NB4 (cell line): Measurements from ENCODE around the gene L3MBTL4.

Experiments
- DNase-seq: peaks from one replicate; pipeline ENCODE4 v3.0.0; 2010; ENCODE audit warnings: low read depth
- H3K4me3 ChIP-seq: one replicate; pipeline ENCODE4 v1.5.1; 2011; ENCODE audit warnings: mild to moderate bottlenecking, low read depth, low read length, moderate library complexity
- MAX ChIP-seq: IDR thresholded peaks from 2 replicates; pipeline ENCODE4 v1.6.1; 2011; ENCODE audit warnings: low read depth, low read length
- MYC ChIP-seq: IDR thresholded peaks from 2 replicates; pipeline ENCODE4 v1.6.1; 2011; ENCODE audit warnings: low read depth, low read length
- POLR2A ChIP-seq: IDR thresholded peaks from 2 replicates; pipeline ENCODE4 v1.6.1; 2011; ENCODE audit warnings: mild to moderate bottlenecking; ENCODE audit not compliant: insufficient read length; ENCODE audit errors: extremely low read depth
- TF ChIP-seq, protein P1 (sequence below): IDR thresholded peaks from one replicate; pipeline ENCODE4 v1.5.1; 2012; ENCODE audit warnings: low read depth, low read length

Gene L3MBTL4

GRCh38 chr18:6010921-6011320, 403.8 kb downstream of the L3MBTL4 start:
- H3K4me3 ChIP-seq = no peak overlapping the region
- DNase-seq = no peak
- no peak for TF ChIP-seq MYC
- TF ChIP-seq POLR2A = no peak
- TF ChIP-seq, protein P1, sequence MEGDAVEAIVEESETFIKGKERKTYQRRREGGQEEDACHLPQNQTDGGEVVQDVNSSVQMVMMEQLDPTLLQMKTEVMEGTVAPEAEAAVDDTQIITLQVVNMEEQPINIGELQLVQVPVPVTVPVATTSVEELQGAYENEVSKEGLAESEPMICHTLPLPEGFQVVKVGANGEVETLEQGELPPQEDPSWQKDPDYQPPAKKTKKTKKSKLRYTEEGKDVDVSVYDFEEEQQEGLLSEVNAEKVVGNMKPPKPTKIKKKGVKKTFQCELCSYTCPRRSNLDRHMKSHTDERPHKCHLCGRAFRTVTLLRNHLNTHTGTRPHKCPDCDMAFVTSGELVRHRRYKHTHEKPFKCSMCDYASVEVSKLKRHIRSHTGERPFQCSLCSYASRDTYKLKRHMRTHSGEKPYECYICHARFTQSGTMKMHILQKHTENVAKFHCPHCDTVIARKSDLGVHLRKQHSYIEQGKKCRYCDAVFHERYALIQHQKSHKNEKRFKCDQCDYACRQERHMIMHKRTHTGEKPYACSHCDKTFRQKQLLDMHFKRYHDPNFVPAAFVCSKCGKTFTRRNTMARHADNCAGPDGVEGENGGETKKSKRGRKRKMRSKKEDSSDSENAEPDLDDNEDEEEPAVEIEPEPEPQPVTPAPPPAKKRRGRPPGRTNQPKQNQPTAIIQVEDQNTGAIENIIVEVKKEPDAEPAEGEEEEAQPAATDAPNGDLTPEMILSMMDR = no peak

- H3K4me3 ChIP-seq = no peak overlapping the region
- no peak for DNase-seq
- TF ChIP-seq MAX (no peak), MYC (no peak), POLR2A (no peak)
- TF ChIP-seq, protein P1 = no peak
These were observed 404.4 kb downstream of the L3MBTL4 start for GRCh38 chr18:6010284-6010683.

DNA sequence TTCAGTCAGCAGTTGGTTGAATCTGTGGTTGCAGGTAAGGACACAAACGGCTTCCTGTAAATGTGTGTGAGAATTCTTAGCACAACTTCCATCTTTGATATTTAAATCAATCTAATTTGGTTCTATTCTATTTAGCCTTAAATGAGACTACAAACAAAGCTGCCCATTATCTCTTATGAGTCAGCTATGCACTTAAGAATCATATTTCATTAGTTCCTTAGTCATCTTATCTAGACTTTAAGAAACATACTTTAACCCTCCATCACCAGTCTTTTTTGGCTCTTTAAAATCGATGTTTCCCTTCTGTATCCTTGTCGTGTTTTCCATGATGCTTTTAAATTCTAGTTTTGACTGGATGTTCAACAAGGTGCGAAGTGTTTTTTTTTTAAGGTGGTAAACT, 405.0 kb downstream of the L3MBTL4 start:
- no peak for DNase-seq
- no peak overlapping the region for H3K4me3 ChIP-seq
- TF ChIP-seq MYC = no peak
- TF ChIP-seq, protein P1 = no peak
- TF ChIP-seq MAX = no peak
- no peak for TF ChIP-seq POLR2A

- DNase-seq = no peak
- no peak overlapping the region for H3K4me3 ChIP-seq
These were observed 410.0 kb downstream of the L3MBTL4 start for GRCh38 chr18:6004683-6005082.

GRCh38 chr18:6004119-6004518, 410.6 kb downstream of the L3MBTL4 start:
- H3K4me3 ChIP-seq = no peak overlapping the region
- TF ChIP-seq, protein P1 = no peak
- no peak for TF ChIP-seq MAX

More at GRCh38 chr18:6004683-6005082, 410.0 kb downstream of the L3MBTL4 start:
- TF ChIP-seq MYC (no peak), POLR2A (no peak), MAX (no peak)
- TF ChIP-seq, protein P1 = no peak

DNA sequence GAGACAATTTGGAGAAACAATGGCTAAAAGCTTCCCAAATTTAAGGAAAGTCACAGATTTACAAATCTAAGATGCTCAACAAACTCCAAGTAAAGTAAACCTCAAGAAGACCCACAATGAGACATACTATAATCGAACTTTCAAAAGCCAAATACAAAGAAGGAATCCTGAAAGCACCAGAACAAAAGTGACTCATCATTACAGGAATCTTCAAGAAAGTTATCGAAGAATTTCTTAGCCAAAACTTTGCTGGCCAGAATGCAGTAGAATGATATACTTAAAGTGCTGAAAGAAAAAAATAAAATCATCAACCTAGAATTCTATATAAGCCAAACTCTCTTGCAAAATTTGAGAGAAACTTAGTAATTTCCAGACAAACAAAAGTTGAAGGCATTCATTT, 412.8 kb downstream of the L3MBTL4 start:
- H3K4me3 ChIP-seq = no peak overlapping the region
- no peak for TF ChIP-seq MYC
- DNase-seq = no peak

More at GRCh38 chr18:6004119-6004518, 410.6 kb downstream of the L3MBTL4 start:
- DNase-seq = no peak
